ENCODE data around the gene PRRT1B.
"Not testable (repeated sequence)": the region's sequence is repeated elsewhere in the genome, so short reads cannot be mapped to it uniquely, and the experiment has no call there.

PRRT1B gene

GRCh38 chr9:131545003-131545785, at the start of gene PRRT1B:
Gene PRRT1B (plus strand): TSS chr9:131545523. CDS start chr9:131545616, 93 bp downstream.
- no peak for DNase-seq

GRCh38 chr9:131495785-131496184, 49.5 kb upstream of the PRRT1B start:
- no peak for DNase-seq

GRCh38 chr9:131496844-131497405, 48.4 kb upstream of the PRRT1B start:
- DNase-seq: no peak

- DNase-seq: no peak
Measured at GRCh38 chr9:131499254-131499767, 46.0 kb upstream of the PRRT1B start.

GRCh38 chr9:131500377-131500776, 44.9 kb upstream of the PRRT1B start:
- DNase-seq: peak; percentile 44

GRCh38 chr9:131500939-131501541, 44.3 kb upstream of the PRRT1B start:
- peak; percentile 26 for DNase-seq

- peak; percentile 80 for DNase-seq
Measured at GRCh38 chr9:131502781-131503625, 42.3 kb upstream of the PRRT1B start, which contains the start of gene POMT1. Gene POMT1 (plus strand): TSS chr9:131502918. CDS start chr9:131504219, 1,301 bp downstream.

GRCh38 chr9:131503626-131504465, 41.5 kb upstream of the PRRT1B start:
- no peak for DNase-seq

GRCh38 chr9:131505012-131505411, 40.3 kb upstream of the PRRT1B start:
- DNase-seq: no peak

- DNase-seq: no peak
Measured at GRCh38 chr9:131511416-131511815, 33.9 kb upstream of the PRRT1B start.

- no peak for DNase-seq
Measured at GRCh38 chr9:131511880-131512279, 33.4 kb upstream of the PRRT1B start.

GRCh38 chr9:131513177-131513576, 32.1 kb upstream of the PRRT1B start:
- no peak for DNase-seq

GRCh38 chr9:131515559-131516031, 29.7 kb upstream of the PRRT1B start:
- DNase-seq: not testable (repeated sequence)

- no peak for DNase-seq
Measured at GRCh38 chr9:131516100-131516499, 29.2 kb upstream of the PRRT1B start.

GRCh38 chr9:131516930-131517329, 28.4 kb upstream of the PRRT1B start:
- no peak for DNase-seq

- DNase-seq: no peak
Measured at GRCh38 chr9:131517761-131518190, 27.5 kb upstream of the PRRT1B start.

GRCh38 chr9:131518553-131518952, 26.8 kb upstream of the PRRT1B start:
- DNase-seq: no peak

- DNase-seq: no peak
Measured at GRCh38 chr9:131520503-131520902, 24.8 kb upstream of the PRRT1B start.

GRCh38 chr9:131521203-131521602, 24.1 kb upstream of the PRRT1B start:
- no peak for DNase-seq

- DNase-seq: no peak
Measured at GRCh38 chr9:131521822-131522221, 23.5 kb upstream of the PRRT1B start.

- DNase-seq: no peak
Measured at GRCh38 chr9:131522257-131523085, 22.9 kb upstream of the PRRT1B start.
